SK-N-SH (cell line): ENCODE results near the gene CD300LG.

ENCODE experiments used
- CHD2 ChIP-seq: fragments of 150-350 bp; IDR thresholded peaks from 2 replicates; pipeline ENCODE4 v1.6.1; 2018; ENCODE audit warnings: low read length; ENCODE audit not compliant: partially characterized antibody
- CTCF ChIP-seq: fragments of 200-600 bp; sonication (generic); IDR thresholded peaks from 2 replicates; pipeline ENCODE4 v1.6.1; 2017; ENCODE audit warnings: antibody characterized with exemption, mild to moderate bottlenecking, moderate library complexity
- EP300 ChIP-seq, 2 experiments: IDR thresholded peaks; 2 replicates each; pipeline versions ENCODE4 v1.4.0 to v1.6.1; 2012; ENCODE audit warnings: borderline replicate concordance in 1 of 2, low read depth in 1 of 2, low read length in 1 of 2
- GABPA ChIP-seq: IDR thresholded peaks from 2 replicates; pipeline ENCODE4 v1.4.0; 2012; ENCODE audit warnings: low read depth, mild to moderate bottlenecking
- POLR2AphosphoS5 ChIP-seq: IDR thresholded peaks from 2 replicates; pipeline ENCODE4 v1.6.1; 2012; ENCODE audit warnings: low read depth, low read length
- RAD21 ChIP-seq: IDR thresholded peaks from 2 replicates; pipeline ENCODE4 v1.6.1; 2012; ENCODE audit warnings: mild to moderate bottlenecking, low read length
- RXRA ChIP-seq: IDR thresholded peaks from 2 replicates; pipeline ENCODE4 v1.4.0; 2012; ENCODE audit warnings: low read depth, mild to moderate bottlenecking, borderline replicate concordance
- SIN3A ChIP-seq: IDR thresholded peaks from 2 replicates; pipeline ENCODE4 v1.6.1; 2012; ENCODE audit warnings: low read depth, mild to moderate bottlenecking, low read length, moderate library complexity, borderline replicate concordance
- SMC3 ChIP-seq: IDR thresholded peaks from 2 replicates; pipeline ENCODE4 v1.6.1; 2012; ENCODE audit warnings: low read depth, low read length, improper control_type of control experiment
- TAF1 ChIP-seq: IDR thresholded peaks from 2 replicates; pipeline ENCODE4 v1.6.1; 2012; ENCODE audit warnings: low read depth, mild to moderate bottlenecking, low read length, moderate library complexity, borderline replicate concordance
- TF ChIP-seq, protein P1 (sequence below): IDR thresholded peaks from 2 replicates; pipeline ENCODE4 v1.4.0; 2012; ENCODE audit warnings: low read depth

DNA sequence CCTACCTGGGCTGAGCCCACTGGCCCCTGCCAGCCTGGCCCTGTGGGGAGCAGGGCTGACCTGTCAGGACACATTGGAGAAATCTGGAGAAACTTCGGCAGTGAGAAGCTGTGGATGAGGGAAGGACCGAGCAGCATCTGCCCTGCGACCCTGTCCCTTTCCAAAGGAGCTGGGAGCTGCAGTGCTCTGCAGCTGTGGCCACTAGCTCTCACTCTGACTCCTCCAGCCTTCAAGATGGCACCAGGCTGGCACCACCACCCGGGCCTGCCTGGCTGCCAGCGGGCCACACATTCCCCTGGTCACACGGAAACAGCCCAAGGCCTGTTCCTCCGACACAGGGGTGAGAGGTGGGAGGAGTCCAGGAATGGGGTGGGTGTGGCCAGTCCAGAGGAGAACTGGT lies 30.1 kb downstream of the CD300LG start:
- TF ChIP-seq GABPA (no peak), CTCF (no peak), SMC3 (no peak), POLR2AphosphoS5 (no peak), RAD21 (no peak), TAF1 (no peak), CHD2 (no peak), RXRA (no peak), SIN3A (no peak), EP300 (IDR thresholded peaks at IDR 0.05; ENCODE audit: borderline replicate concordance in 1 of 2, low read depth in 1 of 2, low read length in 1 of 2) (no peak)
- TF ChIP-seq, protein P1, sequence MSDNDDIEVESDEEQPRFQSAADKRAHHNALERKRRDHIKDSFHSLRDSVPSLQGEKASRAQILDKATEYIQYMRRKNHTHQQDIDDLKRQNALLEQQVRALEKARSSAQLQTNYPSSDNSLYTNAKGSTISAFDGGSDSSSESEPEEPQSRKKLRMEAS = no peak
